ENCODE results near the gene LMBRD1.

LMBRD1 gene

GRCh38 chr6:69665437-69665836 lies 131.4 kb downstream of the LMBRD1 start:
- DNase-seq: no peak
- no peak for TF ChIP-seq EZH2 (IDR thresholded peaks at IDR 0.05; ENCODE audit: borderline replicate concordance, low read depth, low read length, severe bottlenecking)
- no peak for TF ChIP-seq CTCF (IDR thresholded peaks at IDR 0.05; ENCODE audit: borderline replicate concordance, extremely low read depth, low read length, poor library complexity, severe bottlenecking)

GRCh38 chr6:69664551-69664950 lies 132.3 kb downstream of the LMBRD1 start:
- Histone ChIP-seq H3K4me3 (ENCODE audit: low read depth in 1 of 2, low read length in 2 of 2) (no peak overlapping the region), H3K36me3 (ENCODE audit: insufficient read depth, low read length) (no peaks in the 10 kb centered on the region), H3K9ac (ENCODE audit: low read depth, low read length) (no peak overlapping the region), H3K79me2 (ENCODE audit: insufficient read depth, low read length) (no peaks in the 10 kb centered on the region), H3K27me3 (ENCODE audit: insufficient read depth, low read length, poor library complexity) (no peaks in the 10 kb centered on the region), H4K20me1 (ENCODE audit: insufficient read depth, low read length) (no peaks in the 10 kb centered on the region), H3K27ac (ENCODE audit: low read length) (no peak overlapping the region), H3K4me1 (ENCODE audit: insufficient read depth, low read length) (no peaks in the 10 kb centered on the region), H2AFZ (ENCODE audit: low read depth, low read length) (no peak overlapping the region), H3K9me3 (ENCODE audit: insufficient read depth, low read length, severe bottlenecking) (no peaks in the 10 kb centered on the region), H3K4me2 (ENCODE audit: insufficient read depth, low read length) (no peak overlapping the region)
- DNase-seq: no peak
- TF ChIP-seq EZH2 (IDR thresholded peaks at IDR 0.05; ENCODE audit: borderline replicate concordance, low read depth, low read length, severe bottlenecking): no peak
- TF ChIP-seq CTCF (IDR thresholded peaks at IDR 0.05; ENCODE audit: borderline replicate concordance, extremely low read depth, low read length, poor library complexity, severe bottlenecking): no peak
- ATAC-seq (ENCODE audit: insufficient read depth, low read depth): no peak

More at GRCh38 chr6:69665437-69665836, 131.4 kb downstream of the LMBRD1 start:
- Histone ChIP-seq H3K27ac (ENCODE audit: low read length) (no peak overlapping the region), H3K36me3 (ENCODE audit: insufficient read depth, low read length) (no peaks in the 10 kb centered on the region), H3K4me1 (ENCODE audit: insufficient read depth, low read length) (no peaks in the 10 kb centered on the region), H3K4me2 (ENCODE audit: insufficient read depth, low read length) (no peak overlapping the region), H2AFZ (ENCODE audit: low read depth, low read length) (no peak overlapping the region), H3K4me3 (ENCODE audit: low read depth in 1 of 2, low read length in 2 of 2) (no peak overlapping the region), H3K27me3 (ENCODE audit: insufficient read depth, low read length, poor library complexity) (no peaks in the 10 kb centered on the region), H4K20me1 (ENCODE audit: insufficient read depth, low read length) (no peaks in the 10 kb centered on the region), H3K9ac (ENCODE audit: low read depth, low read length) (no peak overlapping the region), H3K9me3 (ENCODE audit: insufficient read depth, low read length, severe bottlenecking) (no peaks in the 10 kb centered on the region), H3K79me2 (ENCODE audit: insufficient read depth, low read length) (no peaks in the 10 kb centered on the region)
- ATAC-seq (ENCODE audit: insufficient read depth, low read depth): no peak

- no peak for DNase-seq
- H3K9ac ChIP-seq (ENCODE audit: low read depth, low read length): no peak overlapping the region
- H3K79me2 ChIP-seq (ENCODE audit: insufficient read depth, low read length): no peaks in the 10 kb centered on the region
- H3K27ac ChIP-seq (ENCODE audit: low read length): no peak overlapping the region
- no peaks in the 10 kb centered on the region for H3K36me3 ChIP-seq (ENCODE audit: insufficient read depth, low read length)
- peaks cover 2% of the 10 kb centered on the region for H3K9me3 ChIP-seq (ENCODE audit: insufficient read depth, low read length, severe bottlenecking)
- H3K4me3 ChIP-seq (ENCODE audit: low read depth in 1 of 2, low read length in 2 of 2): no peak overlapping the region
- no peak for ATAC-seq (ENCODE audit: insufficient read depth, low read depth)
- no peak overlapping the region for H3K4me2 ChIP-seq (ENCODE audit: insufficient read depth, low read length)
- H4K20me1 ChIP-seq (ENCODE audit: insufficient read depth, low read length): no peaks in the 10 kb centered on the region
- H3K4me1 ChIP-seq (ENCODE audit: insufficient read depth, low read length): no peaks in the 10 kb centered on the region
- no peaks in the 10 kb centered on the region for H3K27me3 ChIP-seq (ENCODE audit: insufficient read depth, low read length, poor library complexity)
- H2AFZ ChIP-seq (ENCODE audit: low read depth, low read length): no peak overlapping the region
- TF ChIP-seq CTCF (IDR thresholded peaks at IDR 0.05; ENCODE audit: borderline replicate concordance, extremely low read depth, low read length, poor library complexity, severe bottlenecking): no peak
- TF ChIP-seq EZH2 (IDR thresholded peaks at IDR 0.05; ENCODE audit: borderline replicate concordance, low read depth, low read length, severe bottlenecking): no peak
Measured at GRCh38 chr6:69663215-69663614, 133.6 kb downstream of the LMBRD1 start.

GRCh38 chr6:69650703-69651102 lies 146.1 kb downstream of the LMBRD1 start:
- H3K79me2 ChIP-seq (ENCODE audit: insufficient read depth, low read length): no peaks in the 10 kb centered on the region
- no peaks in the 10 kb centered on the region for H4K20me1 ChIP-seq (ENCODE audit: insufficient read depth, low read length)
- no peaks in the 10 kb centered on the region for H3K36me3 ChIP-seq (ENCODE audit: insufficient read depth, low read length)
- H3K4me2 ChIP-seq (ENCODE audit: insufficient read depth, low read length): no peak overlapping the region
- H3K9me3 ChIP-seq (ENCODE audit: insufficient read depth, low read length, severe bottlenecking): no peaks in the 10 kb centered on the region
- H3K9ac ChIP-seq (ENCODE audit: low read depth, low read length): no peak overlapping the region
- no peaks in the 10 kb centered on the region for H3K4me1 ChIP-seq (ENCODE audit: insufficient read depth, low read length)
- TF ChIP-seq EZH2 (IDR thresholded peaks at IDR 0.05; ENCODE audit: borderline replicate concordance, low read depth, low read length, severe bottlenecking): no peak
- TF ChIP-seq CTCF (IDR thresholded peaks at IDR 0.05; ENCODE audit: borderline replicate concordance, extremely low read depth, low read length, poor library complexity, severe bottlenecking): no peak
- DNase-seq (no peak), ATAC-seq (ENCODE audit: insufficient read depth, low read depth) (no peak)
- no peak overlapping the region for H2AFZ ChIP-seq (ENCODE audit: low read depth, low read length)
- H3K27me3 ChIP-seq (ENCODE audit: insufficient read depth, low read length, poor library complexity): no peaks in the 10 kb centered on the region
- no peak overlapping the region for H3K27ac ChIP-seq (ENCODE audit: low read length)
- no peak overlapping the region for H3K4me3 ChIP-seq (ENCODE audit: low read depth in 1 of 2, low read length in 2 of 2)
